B cell (primary cell): Measurements from ENCODE around the gene SKA3. TPM values are rescaled to one million over a fixed set of nuclear protein-coding genes. Genes with fewer than 3 reads are reported as not detected.

Experiments
- ATAC-seq: fragments of 200-7000 bp; cut with Tn5 transposase; one replicate; pipeline ENCODE4 v1.10.0; 2021; ENCODE audit warnings: low read depth, mild to moderate bottlenecking, moderate number of reproducible peaks, moderate library complexity
- CTCF ChIA-PET: fragments of 350-600 bp; sonication (Branson Sonifier 250); formaldehyde crosslinking; loops from one replicate; lab custom pipeline; 2021; ENCODE audit warnings: antibody characterized with exemption, inconsistent platforms; lab: Charles Lee
- POLR2A ChIA-PET: fragments of 350-600 bp; sonication (Branson Sonifier 250); formaldehyde crosslinking; loops from one replicate; lab custom pipeline; 2021; ENCODE audit warnings: antibody characterized with exemption; lab: Charles Lee
- DNase-seq: peaks from one replicate; pipeline ENCODE4 v3.0.0; 2013
- H2AFZ ChIP-seq: 2 replicates; pipeline ENCODE4 v1.6.1; 2012; ENCODE audit warnings: mild to moderate bottlenecking, low read depth, low read length; ENCODE audit not compliant: insufficient read depth, poor library complexity, severe bottlenecking
- H3K27ac ChIP-seq, 2 donors: 1 replicate in 1 of 2; 2 replicates in 1 of 2; pipeline ENCODE4 v1.5.1; 2012 to 2013; ENCODE audit warnings: low read length in 2 of 2, mild to moderate bottlenecking in 2 of 2, moderate library complexity in 1 of 2
- H3K27me3 ChIP-seq, 4 experiments: fragments of 200-600 bp in 1 of 4; sonication (generic) in 1 of 4; replicated peaks in 1 of 4; 1 replicate in 2 of 4; 2 replicates in 2 of 4; pipeline versions ENCODE4 v1.6.1 to v1.7.0; 2013 to 2016; ENCODE audit warnings: low read length in 3 of 4, mild to moderate bottlenecking in 2 of 4, mixed read lengths in 1 of 4, moderate library complexity in 1 of 4; ENCODE audit not compliant: insufficient read depth in 4 of 4, control insufficient read depth in 3 of 4; ENCODE audit errors: control extremely low read depth in 1 of 4
- H3K36me3 ChIP-seq, 2 experiments: replicated peaks in 1 of 2; 1 replicate in 1 of 2; 2 replicates in 1 of 2; pipeline versions ENCODE4 v1.6.1 to v1.7.1; 2013; ENCODE audit warnings: low read length in 1 of 2; ENCODE audit not compliant: insufficient read depth in 2 of 2, control insufficient read depth in 1 of 2; ENCODE audit errors: control extremely low read depth in 1 of 2, extremely low read depth in 1 of 2
- H3K4me1 ChIP-seq, 2 donors: fragments of 200-600 bp in 1 of 2; sonication (generic) in 1 of 2; 1 replicate in 1 of 2; 2 replicates in 1 of 2; pipeline versions ENCODE4 v1.5.1 to v1.6.1; 2013 to 2017; ENCODE audit warnings: low read length in 2 of 2; ENCODE audit not compliant: control insufficient read depth in 2 of 2, insufficient read depth in 2 of 2
- H3K4me2 ChIP-seq: replicated peaks from 2 replicates; pipeline ENCODE3; 2012; ENCODE audit warnings: mild to moderate bottlenecking, low read depth, low read length; ENCODE audit not compliant: poor library complexity, severe bottlenecking
- H3K4me3 ChIP-seq, 5 experiments: fragments of 200-600 bp in 1 of 5; sonication (generic) in 1 of 5; 1 replicate in 3 of 5; 2 replicates in 2 of 5; pipeline versions ENCODE4 v1.5.1 to v1.7.0; 2011 to 2016; ENCODE audit warnings: low read length in 4 of 5, mild to moderate bottlenecking in 4 of 5, low read depth in 2 of 5, control low read depth in 1 of 5, moderate library complexity in 1 of 5; ENCODE audit not compliant: insufficient read depth in 1 of 5; ENCODE audit errors: control extremely low read depth in 1 of 5, extremely low read depth in 1 of 5
- H3K79me2 ChIP-seq: fragments of 200-600 bp; sonication (generic); one replicate; pipeline ENCODE4 v1.6.0; 2016; ENCODE audit warnings: low read length; ENCODE audit not compliant: control insufficient read depth, insufficient read depth
- H3K9ac ChIP-seq: fragments of 200-600 bp; sonication (generic); 2 replicates; pipeline ENCODE4 v1.6.1; 2017; ENCODE audit warnings: mild to moderate bottlenecking, low read length, moderate library complexity
- H3K9me3 ChIP-seq, 3 donors: one replicate each; pipeline versions ENCODE4 v1.6.1 to v1.7.1; 2013; ENCODE audit warnings: low read length in 2 of 3; ENCODE audit not compliant: control insufficient read depth in 2 of 3, insufficient read depth in 1 of 3; ENCODE audit errors: control extremely low read depth in 1 of 3
- H4K20me1 ChIP-seq: 2 replicates; pipeline ENCODE4 v1.6.0; 2012; ENCODE audit warnings: mild to moderate bottlenecking, low read length; ENCODE audit not compliant: insufficient read depth, control insufficient read depth, poor library complexity, severe bottlenecking
- H3K27ac Mint-ChIP-seq: one replicate; pipeline ENCODE4 v1.8.0; 2021; ENCODE audit warnings: mixed read lengths
- H3K27me3 Mint-ChIP-seq: one replicate; pipeline ENCODE4 v1.8.0; 2021; ENCODE audit warnings: mixed read lengths
- H3K4me1 Mint-ChIP-seq: one replicate; pipeline ENCODE4 v1.8.0; 2021; ENCODE audit warnings: mixed read lengths
- H3K4me3 Mint-ChIP-seq: one replicate; pipeline ENCODE4 v1.8.0; 2021; ENCODE audit warnings: mixed read lengths
- H3K9me3 Mint-ChIP-seq: one replicate; pipeline ENCODE4 v1.8.0; 2022; ENCODE audit warnings: mixed read lengths; ENCODE audit not compliant: insufficient read depth
- EZH2 ChIP-seq: IDR thresholded peaks from 2 replicates; pipeline ENCODE4 v1.6.1; 2012; ENCODE audit warnings: borderline replicate concordance, low read depth, mild to moderate bottlenecking, moderate library complexity, low read length; ENCODE audit not compliant: insufficient read depth, poor library complexity, severe bottlenecking
- WGBS: methylation state at CpG from one replicate; pipeline ENCODE4 v1.1.5; 2013; ENCODE audit warnings: missing lambda C conversion rate; ENCODE audit not compliant: insufficient coverage; 5-methylcytosine and 5-hydroxymethylcytosine counted together
- intact Hi-C: fragments of 100-400 bp; cut with micrococcal nuclease; formaldehyde crosslinking; loops from one replicate; pipeline ENCODE4 v1.10.0; 2022
- polyA plus RNA-seq: library from polyadenylated mRNA; depleted of rRNA; stranded (reverse); fragments of >200 nt; gene quantifications from 2 replicates; pipeline ENCODE4 v1.2.3, GENCODE V29; 2012
- total RNA-seq, 2 donors: library from RNA; stranded (reverse); fragments of 120-200 nt in 1 of 2; gene quantifications; 1 replicate in 1 of 2; 2 replicates in 1 of 2; pipeline versions ENCODE4 v1.2.3 to v1.2.4, GENCODE V29; 2013 to 2022
- TF ChIP-seq, protein P1 (sequence below): fragments of 200-600 bp; IDR thresholded peaks from one replicate; pipeline ENCODE4 v1.8.0; 2022; ENCODE audit warnings: antibody characterized with exemption, mild to moderate bottlenecking

SKA3 gene
- total and polyA plus RNA-seq, 2 donors (not counting 1 experiment from before 2014, with no cell fraction given) = 0.07 to 0.20 TPM

DNA sequence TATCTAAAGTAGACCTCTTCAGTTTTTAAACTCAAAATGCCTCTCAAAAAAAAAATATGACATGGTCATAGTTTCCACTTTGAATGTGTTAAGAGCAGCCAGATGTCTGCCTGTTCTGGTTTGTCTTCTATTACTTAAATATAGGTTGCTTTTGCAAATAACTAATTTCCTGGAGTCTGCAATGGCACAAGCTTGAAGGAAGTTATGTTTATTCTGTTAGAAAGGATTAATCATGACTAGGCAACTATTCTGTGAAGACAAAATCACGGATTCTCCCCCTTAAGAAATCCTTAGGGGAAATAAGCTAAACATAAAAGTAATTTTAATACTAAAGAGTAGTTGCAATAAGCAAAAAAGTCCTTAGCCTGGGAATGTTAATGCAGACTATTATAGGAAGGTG lies 26.3 kb downstream of the SKA3 start:
- no peak for TF ChIP-seq EZH2
- TF ChIP-seq, protein P1, sequence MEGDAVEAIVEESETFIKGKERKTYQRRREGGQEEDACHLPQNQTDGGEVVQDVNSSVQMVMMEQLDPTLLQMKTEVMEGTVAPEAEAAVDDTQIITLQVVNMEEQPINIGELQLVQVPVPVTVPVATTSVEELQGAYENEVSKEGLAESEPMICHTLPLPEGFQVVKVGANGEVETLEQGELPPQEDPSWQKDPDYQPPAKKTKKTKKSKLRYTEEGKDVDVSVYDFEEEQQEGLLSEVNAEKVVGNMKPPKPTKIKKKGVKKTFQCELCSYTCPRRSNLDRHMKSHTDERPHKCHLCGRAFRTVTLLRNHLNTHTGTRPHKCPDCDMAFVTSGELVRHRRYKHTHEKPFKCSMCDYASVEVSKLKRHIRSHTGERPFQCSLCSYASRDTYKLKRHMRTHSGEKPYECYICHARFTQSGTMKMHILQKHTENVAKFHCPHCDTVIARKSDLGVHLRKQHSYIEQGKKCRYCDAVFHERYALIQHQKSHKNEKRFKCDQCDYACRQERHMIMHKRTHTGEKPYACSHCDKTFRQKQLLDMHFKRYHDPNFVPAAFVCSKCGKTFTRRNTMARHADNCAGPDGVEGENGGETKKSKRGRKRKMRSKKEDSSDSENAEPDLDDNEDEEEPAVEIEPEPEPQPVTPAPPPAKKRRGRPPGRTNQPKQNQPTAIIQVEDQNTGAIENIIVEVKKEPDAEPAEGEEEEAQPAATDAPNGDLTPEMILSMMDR = no peak
- POLR2A ChIA-PET = no interaction called here

DNA sequence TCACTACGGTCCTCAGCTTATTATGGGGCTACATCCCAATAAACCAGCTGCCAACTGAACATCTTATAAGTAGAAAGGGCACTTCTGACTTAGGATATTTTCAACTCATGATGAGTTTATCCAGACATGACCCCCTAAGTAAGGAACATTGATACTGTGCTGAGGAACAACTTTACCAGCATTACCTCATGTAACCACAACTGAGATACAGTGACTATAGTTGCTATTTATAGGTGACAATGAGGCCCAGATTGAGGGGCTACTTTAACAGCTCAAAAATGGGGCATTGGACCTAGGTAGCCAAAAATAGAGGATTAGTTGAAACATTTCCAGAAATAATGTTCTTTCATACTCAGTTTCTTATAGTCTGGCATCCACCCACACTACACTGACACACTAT lies 26.8 kb downstream of the SKA3 start:
- H3K27me3 Mint-ChIP-seq = no peaks in the 10 kb centered on the region
- no peak overlapping the region for H3K4me3 ChIP-seq
- DNase-seq (no peak), ATAC-seq (no peak)
- H3K9me3 ChIP-seq = no peaks in the 10 kb centered on the region
- peaks cover 27% of the 10 kb centered on the region for H4K20me1 ChIP-seq
- intact Hi-C loops = no loop called here
- no peaks in the 10 kb centered on the region for H3K9me3 Mint-ChIP-seq
- peaks cover 9 to 34% of the 10 kb centered on the region in 2 experiments for H3K36me3 ChIP-seq
- no peak overlapping the region for H3K4me2 ChIP-seq
- CTCF ChIA-PET = interaction anchor here (0.6 kb wide), 1 partner anchor 809 kb away, joined by 3 read pairs; no protein-coding TSS in a partner anchor
- POLR2A ChIA-PET = no interaction called here
- no CpG with 5 or more reads among the region's 1 CpG for WGBS
- H3K79me2 ChIP-seq = peaks cover 16% of the 10 kb centered on the region
- no peak overlapping the region for H3K9ac ChIP-seq
- no peaks in the 10 kb centered on the region for H3K4me1 ChIP-seq
- H3K4me1 Mint-ChIP-seq = peaks cover under 1% of the 10 kb centered on the region
- no peak overlapping the region for H3K27ac ChIP-seq
- H3K27me3 ChIP-seq = no peaks in the 10 kb centered on the region
- TF ChIP-seq EZH2 = no peak
- TF ChIP-seq, protein P1 = no peak
- H3K27ac Mint-ChIP-seq = no peak overlapping the region
- H2AFZ ChIP-seq = no peak overlapping the region
- no peak overlapping the region for H3K4me3 Mint-ChIP-seq

More for the DNA sequence above, 26.3 kb downstream of the SKA3 start:
- ATAC-seq (no peak), DNase-seq (no peak)
- Histone ChIP-seq H3K36me3 (peaks cover 9 to 31% of the 10 kb centered on the region in 2 experiments), H3K4me2 (no peak overlapping the region), H4K20me1 (peaks cover 23% of the 10 kb centered on the region), H2AFZ (no peak overlapping the region), H3K9ac (no peak overlapping the region), H3K9me3 (no peaks in the 10 kb centered on the region), H3K4me1 (no peaks in the 10 kb centered on the region), H3K79me2 (peaks cover 13% of the 10 kb centered on the region), H3K27ac (no peak overlapping the region), H3K4me3 (no peak overlapping the region), H3K27me3 (no peaks in the 10 kb centered on the region)
- H3K27ac Mint-ChIP-seq = no peak overlapping the region
- no peaks in the 10 kb centered on the region for H3K27me3 Mint-ChIP-seq
- H3K4me3 Mint-ChIP-seq = no peak overlapping the region
- no CpG with 5 or more reads among the region's 1 CpG for WGBS
- intact Hi-C loops = no loop called here
- CTCF ChIA-PET = no interaction called here
- H3K9me3 Mint-ChIP-seq = no peaks in the 10 kb centered on the region
- no peaks in the 10 kb centered on the region for H3K4me1 Mint-ChIP-seq
